Measurements from ENCODE around the gene LENG8.

GRCh38 chr19:54429176-54429495, 19.9 kb upstream of the LENG8 start:
- TF ChIP-seq ZNF274 (IDR thresholded peaks at IDR 0.05; ENCODE audit: low read length), result no peak
- no peak for TF ChIP-seq ZNF274 (tag by site-specific recombination; IDR thresholded peaks at IDR 0.05; ENCODE audit: borderline replicate concordance)
- no peak for TF ChIP-seq ZNF677 (tag by site-specific recombination; IDR thresholded peaks at IDR 0.05)
- TF ChIP-seq ATF2 (tag by site-specific recombination; IDR thresholded peaks at IDR 0.05; ENCODE audit: low read depth), result no peak
- TF ChIP-seq ZNF341 (tag by site-specific recombination; IDR thresholded peaks at IDR 0.05; ENCODE audit: low read depth), result no peak
- TF ChIP-seq CTCF (tag by site-specific recombination; IDR thresholded peaks at IDR 0.05), result no peak
- no peak for TF ChIP-seq ZNF561 (tag by site-specific recombination; IDR thresholded peaks at IDR 0.05; ENCODE audit: borderline replicate concordance)
- TF ChIP-seq YY2 (tag by site-specific recombination; IDR thresholded peaks at IDR 0.05), result no peak
- no peak for TF ChIP-seq EGR2 (tag by site-specific recombination; IDR thresholded peaks at IDR 0.05; ENCODE audit: low read depth)
- TF ChIP-seq ZNF19 (tag by site-specific recombination; IDR thresholded peaks at IDR 0.05; ENCODE audit: low read depth), result no peak
- no peak for TF ChIP-seq ZBTB20 (tag by site-specific recombination; IDR thresholded peaks at IDR 0.05)
- TF ChIP-seq RBAK (tag by site-specific recombination; IDR thresholded peaks at IDR 0.05), result no peak
- TF ChIP-seq REST (tag by site-specific recombination; IDR thresholded peaks at IDR 0.05), result no peak

Data from HEK293 (cell line).